HG02852 (cell line): Measurements from ENCODE around the gene SCIMP.
A peak's percentile ranks its signal among the peaks of the same experiment; 100 is the strongest.
"Not testable (repeated sequence)": the region's sequence is repeated elsewhere in the genome, so short reads cannot be mapped to it uniquely, and the experiment has no call there.

ENCODE experiments used
- ATAC-seq: cut with Tn5 transposase; IDR thresholded peaks from one replicate; pipeline ENCODE4 v1.9.1; 2021; ENCODE audit warnings: mild to moderate bottlenecking, moderate library complexity; ENCODE audit not compliant: unreplicated experiment

SCIMP gene

GRCh38 chr17:5191541-5192417 lies 42.9 kb downstream of the SCIMP start, which contains the start of gene ZNF594:
ZNF594 (minus strand) TSS chr17:5191868; CDS start chr17:5184256, 7,612 bp downstream.
- ATAC-seq, result peak; percentile 98

- no peak for ATAC-seq
Measured at GRCh38 chr17:5184288-5184687, 50.4 kb downstream of the SCIMP start.

- ATAC-seq, result no peak
Measured at GRCh38 chr17:5183410-5183793, 51.3 kb downstream of the SCIMP start.

GRCh38 chr17:5182597-5183409 lies 51.9 kb downstream of the SCIMP start:
- no peak for ATAC-seq

DNA sequence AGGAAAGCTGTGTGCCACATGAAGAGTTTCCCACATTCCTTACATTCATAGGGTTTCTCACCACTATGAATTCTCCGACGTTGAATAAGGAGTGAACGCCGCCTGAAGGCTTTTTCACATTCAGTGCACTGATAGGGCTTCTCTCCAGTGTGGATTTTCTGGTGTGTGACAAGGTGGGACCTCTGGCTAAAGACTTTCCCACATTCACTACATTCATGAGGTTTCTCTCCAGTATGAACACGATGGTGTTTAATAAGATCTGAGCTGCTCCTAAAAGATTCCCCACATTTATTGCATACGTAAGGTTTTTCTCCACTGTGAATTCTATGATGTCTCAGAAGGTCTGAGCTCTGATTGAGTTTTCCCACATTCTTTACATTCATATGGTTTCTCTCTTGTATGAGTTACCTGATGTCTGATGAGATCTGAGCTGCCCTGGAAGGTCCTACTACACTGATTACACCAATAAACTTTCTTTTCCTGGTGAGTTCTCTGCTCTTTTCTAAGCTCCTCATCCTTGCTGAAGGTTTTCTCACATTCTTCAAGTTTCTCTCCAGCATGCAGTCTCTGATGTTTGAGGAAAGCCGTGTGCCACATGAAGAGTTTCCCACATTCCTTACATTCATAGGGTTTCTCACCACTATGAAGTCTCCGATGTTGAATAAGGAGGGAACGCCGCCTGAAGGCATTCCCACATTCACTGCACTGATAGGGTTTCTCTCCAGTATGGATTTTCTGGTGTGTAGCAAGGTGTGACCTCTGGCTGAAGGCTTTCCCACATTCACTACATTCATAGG lies 53.0 kb downstream of the SCIMP start:
- ATAC-seq, result no peak

DNA sequence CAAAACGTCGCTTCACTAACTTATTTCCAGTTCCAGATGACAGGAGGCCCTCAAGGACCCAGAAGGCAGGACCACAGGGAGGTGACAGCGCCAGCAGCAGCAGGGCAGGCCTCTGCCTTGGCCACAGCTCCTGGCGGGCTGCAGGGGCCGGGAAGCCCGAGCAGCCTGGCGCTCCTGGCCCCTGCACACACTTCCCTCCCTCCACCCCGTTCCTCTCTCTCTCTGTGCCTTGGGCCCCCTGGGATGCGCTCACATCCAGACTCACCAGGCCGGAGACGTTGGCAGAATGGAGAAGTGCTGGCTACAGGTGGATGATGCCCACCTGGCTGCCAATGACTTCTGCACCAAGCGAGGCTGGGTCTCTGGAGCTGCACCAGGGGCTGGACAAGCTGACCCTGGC lies 55.7 kb downstream of the SCIMP start:
- no peak for ATAC-seq

- not testable (repeated sequence) for ATAC-seq
Measured at GRCh38 chr17:5175027-5175426, 59.6 kb downstream of the SCIMP start.

- not testable (repeated sequence) for ATAC-seq
Measured at GRCh38 chr17:5165791-5166564, 68.7 kb downstream of the SCIMP start.

DNA sequence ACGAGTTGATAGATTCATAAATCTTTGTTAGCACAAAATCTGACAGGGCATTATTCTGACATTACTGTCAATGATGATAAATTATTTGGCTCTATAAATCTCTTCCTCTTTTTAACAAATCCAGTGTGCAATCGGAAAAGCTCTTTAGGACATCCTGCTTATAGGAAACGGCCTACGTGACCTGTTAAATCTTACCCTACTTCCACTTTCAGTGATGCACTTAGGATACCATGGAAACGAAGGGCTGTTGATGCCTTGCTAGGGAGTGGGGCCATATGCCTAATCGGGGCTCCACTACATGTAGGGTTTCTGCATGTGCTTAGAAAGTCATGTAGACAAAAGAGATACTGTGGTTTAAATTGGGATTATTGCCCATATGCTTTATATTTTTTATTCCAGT lies 70.2 kb downstream of the SCIMP start:
- ATAC-seq, result no peak

DNA sequence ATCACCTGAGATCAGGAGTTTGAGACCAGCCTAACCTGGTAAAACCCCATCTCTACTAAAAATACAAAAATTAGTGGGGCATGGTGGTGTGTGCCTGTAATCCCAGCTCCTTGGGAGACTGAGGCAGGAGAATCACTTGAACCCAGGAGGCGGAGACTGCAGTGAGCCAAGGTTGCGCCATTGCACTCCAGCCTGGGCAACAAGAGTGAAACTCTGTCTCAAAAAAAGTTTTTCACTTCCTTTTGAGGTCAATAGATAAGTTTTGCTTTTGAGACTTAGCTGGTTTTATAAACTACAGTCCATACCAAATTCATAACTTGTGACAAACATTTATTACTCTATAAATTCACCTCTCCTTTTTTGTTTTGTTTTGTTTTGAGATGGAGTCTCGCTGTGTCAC lies 72.9 kb downstream of the SCIMP start:
- not testable (repeated sequence) for ATAC-seq

GRCh38 chr17:5160702-5161101 lies 74.0 kb downstream of the SCIMP start:
- ATAC-seq, result not testable (repeated sequence)
